Fibroblast of pulmonary artery (primary cell): ENCODE data around the gene CALCOCO1.

Source experiments
- DNase-seq: peaks from one replicate; pipeline ENCODE4 v3.0.0-alpha.2; 2010; ENCODE audit warnings: low read depth
- H3K4me3 ChIP-seq: replicated peaks from 2 replicates; pipeline ENCODE4 v1.5.1; 2011; ENCODE audit warnings: low read depth, mild to moderate bottlenecking, control low read depth, low read length, moderate library complexity
- CTCF ChIP-seq: IDR thresholded peaks from 2 replicates; pipeline ENCODE4 v1.5.1; 2011; ENCODE audit warnings: mild to moderate bottlenecking, control low read depth, low read length, inconsistent platforms; ENCODE audit errors: missing control alignments

The CALCOCO1 gene

GRCh38 chr12:53713516-53713915, 13.7 kb downstream of the CALCOCO1 start:
- no peak for TF ChIP-seq CTCF
- H3K4me3 ChIP-seq, result no peak overlapping the region
- DNase-seq, result no peak

GRCh38 chr12:53712059-53712643, 15.1 kb downstream of the CALCOCO1 start:
- no peak for TF ChIP-seq CTCF
- DNase-seq, result no peak
- H3K4me3 ChIP-seq, result no peak overlapping the region

GRCh38 chr12:53710091-53710490, 17.2 kb downstream of the CALCOCO1 start:
- DNase-seq, result no peak
- H3K4me3 ChIP-seq, result no peak overlapping the region
- TF ChIP-seq CTCF, result no peak

GRCh38 chr12:53709671-53710070, 17.6 kb downstream of the CALCOCO1 start:
- TF ChIP-seq CTCF, result no peak
- no peak for DNase-seq

GRCh38 chr12:53706080-53706479, 21.2 kb downstream of the CALCOCO1 start:
- TF ChIP-seq CTCF, result no peak
- H3K4me3 ChIP-seq, result no peak overlapping the region
- DNase-seq, result no peak

More at GRCh38 chr12:53709671-53710070, 17.6 kb downstream of the CALCOCO1 start:
- no peak overlapping the region for H3K4me3 ChIP-seq

GRCh38 chr12:53703756-53704155, 23.5 kb downstream of the CALCOCO1 start:
- no peak for DNase-seq
- no peak overlapping the region for H3K4me3 ChIP-seq
- TF ChIP-seq CTCF, result no peak
